ENCODE measurements around the gene KCNJ14.

DNA sequence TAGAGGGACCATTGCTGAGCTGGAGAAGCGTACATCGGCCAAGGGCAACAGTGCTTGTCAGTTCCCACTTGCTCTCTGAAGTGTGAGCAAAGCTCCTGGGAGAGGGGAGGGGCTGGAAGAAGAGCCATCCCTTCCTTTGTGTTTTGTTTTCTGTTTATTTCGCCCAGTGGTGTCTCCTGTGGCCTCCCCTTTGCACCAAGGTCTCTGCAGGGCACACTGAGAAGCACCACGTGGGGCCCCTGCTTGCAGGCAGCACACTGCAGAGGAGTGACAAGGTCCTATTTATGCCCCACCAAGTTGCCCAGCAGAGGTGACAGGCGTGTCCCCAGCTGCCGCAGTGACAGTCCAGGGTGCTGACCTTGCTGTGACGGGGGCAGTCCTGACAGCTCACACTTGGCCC lies 38.0 kb upstream of the KCNJ14 start:
- TF ChIP-seq POLR2A (IDR thresholded peaks at IDR 0.05), result no peak
- TF ChIP-seq, protein P1, sequence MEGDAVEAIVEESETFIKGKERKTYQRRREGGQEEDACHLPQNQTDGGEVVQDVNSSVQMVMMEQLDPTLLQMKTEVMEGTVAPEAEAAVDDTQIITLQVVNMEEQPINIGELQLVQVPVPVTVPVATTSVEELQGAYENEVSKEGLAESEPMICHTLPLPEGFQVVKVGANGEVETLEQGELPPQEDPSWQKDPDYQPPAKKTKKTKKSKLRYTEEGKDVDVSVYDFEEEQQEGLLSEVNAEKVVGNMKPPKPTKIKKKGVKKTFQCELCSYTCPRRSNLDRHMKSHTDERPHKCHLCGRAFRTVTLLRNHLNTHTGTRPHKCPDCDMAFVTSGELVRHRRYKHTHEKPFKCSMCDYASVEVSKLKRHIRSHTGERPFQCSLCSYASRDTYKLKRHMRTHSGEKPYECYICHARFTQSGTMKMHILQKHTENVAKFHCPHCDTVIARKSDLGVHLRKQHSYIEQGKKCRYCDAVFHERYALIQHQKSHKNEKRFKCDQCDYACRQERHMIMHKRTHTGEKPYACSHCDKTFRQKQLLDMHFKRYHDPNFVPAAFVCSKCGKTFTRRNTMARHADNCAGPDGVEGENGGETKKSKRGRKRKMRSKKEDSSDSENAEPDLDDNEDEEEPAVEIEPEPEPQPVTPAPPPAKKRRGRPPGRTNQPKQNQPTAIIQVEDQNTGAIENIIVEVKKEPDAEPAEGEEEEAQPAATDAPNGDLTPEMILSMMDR (IDR thresholded peaks at IDR 0.05), result no peak

Data from esophagus squamous epithelium (tissue), 4 donors.